Measurements from ENCODE around the gene TUBA4A.

- TF ChIP-seq CTCF (IDR thresholded peaks at IDR 0.05), result no peak
- no peak for TF ChIP-seq POLR2AphosphoS5 (IDR thresholded peaks at IDR 0.05)
- no peak for TF ChIP-seq POLR2A (IDR thresholded peaks at IDR 0.05)
Measured at GRCh38 chr2:219285894-219286425, 32.2 kb upstream of the TUBA4A start.

Data from gastroesophageal sphincter (tissue), 3 donors.